NCI-H748 (cell line): ENCODE data around the gene PTRH1.
"Not testable (repeated sequence)": the region's sequence is repeated elsewhere in the genome, so short reads cannot be mapped to it uniquely, and the experiment has no call there.

Source experiments
- DNase-seq: peaks from one replicate; lab custom pipeline; 2025; ENCODE audit not compliant: unreplicated experiment; lab: John Stamatoyannopoulos, UW

Gene PTRH1

GRCh38 chr9:127715470-127716337 lies at the start of gene PTRH1, which contains the start of gene TTC16:
TSS of gene PTRH1 (minus strand) at chr9:127715663. CDS start at chr9:127715639, 24 bp downstream.
TSS of gene TTC16 (plus strand) at chr9:127716079. CDS start at chr9:127716146, 67 bp downstream.
- DNase-seq: peak; percentile 96

GRCh38 chr9:127763918-127764384 lies 48.5 kb upstream of the PTRH1 start:
- DNase-seq: peak; percentile 39

DNA sequence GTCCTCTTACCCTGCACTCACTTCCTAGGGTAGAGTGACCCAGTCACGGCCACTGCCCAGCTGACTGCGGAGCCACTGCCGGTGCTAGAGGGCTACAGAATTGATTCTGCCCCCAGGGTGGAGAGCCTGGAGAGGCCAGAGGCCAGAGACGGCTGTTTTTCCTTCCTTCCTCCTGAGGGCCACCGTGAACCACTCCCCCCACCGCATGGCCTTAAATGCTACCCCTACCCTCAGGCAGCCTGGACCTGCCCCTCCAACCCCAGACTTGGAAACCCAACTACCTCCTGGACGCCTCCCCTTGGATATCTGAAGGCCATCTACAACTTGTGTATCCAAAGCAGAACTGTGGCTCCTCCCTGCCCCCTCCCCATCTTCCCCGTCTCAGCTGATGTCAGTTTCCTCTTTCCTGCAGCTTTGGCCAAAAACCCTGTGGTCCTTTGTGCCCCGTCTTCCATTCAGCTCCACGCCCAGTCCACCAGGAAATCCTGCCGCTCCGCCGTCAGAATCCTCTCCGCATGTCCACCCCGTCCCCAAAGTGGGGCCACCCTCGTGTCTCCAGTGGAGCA lies 46.7 kb upstream of the PTRH1 start:
- DNase-seq: no peak

DNA sequence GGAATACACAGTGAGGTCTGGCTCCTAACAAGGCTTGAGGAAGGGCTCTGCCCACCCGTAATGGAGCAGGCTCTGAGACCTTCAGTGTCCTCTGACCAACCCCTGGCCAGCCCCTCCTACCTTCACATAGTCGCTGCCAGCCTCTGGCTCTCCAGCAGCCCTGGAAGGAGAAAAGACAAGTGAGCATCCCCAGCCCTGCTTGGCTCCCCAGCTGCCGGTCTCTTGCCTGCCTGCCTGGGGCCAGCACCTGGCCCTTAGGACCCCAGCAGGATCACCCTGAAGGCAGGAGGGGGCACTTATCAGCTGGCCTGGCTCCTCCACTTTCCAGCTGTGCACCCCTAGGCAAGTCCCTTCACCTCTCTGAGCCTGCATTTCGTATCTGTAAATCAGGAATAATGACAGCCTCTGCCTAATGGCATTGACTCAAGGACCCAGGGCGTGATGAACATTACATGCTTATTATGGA lies 46.1 kb upstream of the PTRH1 start:
- no peak for DNase-seq

DNA sequence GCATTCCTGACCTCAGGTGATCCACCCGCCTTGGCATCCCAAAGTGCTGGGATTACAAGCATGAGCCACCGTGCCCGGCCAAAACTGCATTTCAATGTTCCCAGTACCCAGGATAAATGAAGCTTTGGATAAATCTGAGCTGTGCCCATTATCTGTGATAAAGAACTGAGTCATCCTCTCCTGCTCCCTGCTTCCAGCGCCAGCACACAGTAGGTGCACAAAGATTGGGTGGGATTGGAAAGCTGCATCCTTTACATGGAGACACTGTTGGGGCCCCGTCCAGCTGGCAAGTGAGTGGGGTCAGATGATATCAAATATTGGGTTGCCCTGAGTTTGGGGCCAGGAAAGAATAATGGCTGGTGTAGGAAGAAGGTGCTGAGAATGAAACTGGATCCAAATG lies 45.6 kb upstream of the PTRH1 start:
- DNase-seq: no peak

DNA sequence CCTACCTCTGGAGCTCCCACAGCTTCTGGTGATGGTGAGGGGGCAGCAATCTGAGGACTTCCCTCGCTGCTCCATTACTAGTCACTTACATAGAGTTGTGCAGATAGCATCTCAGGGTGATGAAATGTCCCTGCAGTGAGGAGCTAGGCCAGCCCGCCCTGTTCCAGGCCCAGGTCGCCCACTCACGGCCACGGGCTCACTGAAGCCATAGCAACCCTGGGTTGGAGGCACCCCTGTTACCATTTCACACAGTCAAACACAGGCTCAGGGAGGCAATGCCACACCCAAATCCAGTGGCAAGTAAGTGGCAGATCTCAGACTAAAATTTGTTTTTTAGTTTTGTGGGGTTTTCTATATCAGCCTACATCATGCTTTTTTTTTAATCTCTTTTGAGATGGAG lies 43.4 kb upstream of the PTRH1 start:
- DNase-seq: no peak

GRCh38 chr9:127756776-127757175 lies 41.3 kb upstream of the PTRH1 start:
- DNase-seq: not testable (repeated sequence)

GRCh38 chr9:127756233-127756632 lies 40.8 kb upstream of the PTRH1 start:
- DNase-seq: no peak

GRCh38 chr9:127755061-127756060 lies 39.9 kb upstream of the PTRH1 start:
- peak; percentile 69 for DNase-seq

GRCh38 chr9:127754099-127755060 lies 38.9 kb upstream of the PTRH1 start:
- peak; percentile 79 for DNase-seq

DNA sequence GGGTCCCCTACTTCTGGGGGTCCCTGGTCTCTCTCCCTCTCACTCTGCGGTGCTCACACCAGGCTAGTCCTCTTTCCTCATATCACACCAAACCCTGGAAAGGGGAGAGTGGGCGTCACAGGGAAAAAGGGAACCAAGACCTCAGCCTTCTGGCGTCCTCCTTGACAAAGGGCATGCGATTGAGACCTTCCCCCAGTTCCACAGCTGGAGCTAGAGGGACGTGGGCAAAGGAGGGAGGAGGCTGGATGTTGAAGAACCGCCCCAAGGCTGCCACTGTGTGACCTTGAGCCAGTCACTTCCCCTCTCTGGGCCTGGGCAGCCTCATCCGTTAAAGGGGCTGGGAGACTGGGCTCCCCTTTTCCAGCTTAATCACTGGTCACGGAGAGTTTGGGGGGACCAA lies 38.2 kb upstream of the PTRH1 start:
- DNase-seq: no peak

DNA sequence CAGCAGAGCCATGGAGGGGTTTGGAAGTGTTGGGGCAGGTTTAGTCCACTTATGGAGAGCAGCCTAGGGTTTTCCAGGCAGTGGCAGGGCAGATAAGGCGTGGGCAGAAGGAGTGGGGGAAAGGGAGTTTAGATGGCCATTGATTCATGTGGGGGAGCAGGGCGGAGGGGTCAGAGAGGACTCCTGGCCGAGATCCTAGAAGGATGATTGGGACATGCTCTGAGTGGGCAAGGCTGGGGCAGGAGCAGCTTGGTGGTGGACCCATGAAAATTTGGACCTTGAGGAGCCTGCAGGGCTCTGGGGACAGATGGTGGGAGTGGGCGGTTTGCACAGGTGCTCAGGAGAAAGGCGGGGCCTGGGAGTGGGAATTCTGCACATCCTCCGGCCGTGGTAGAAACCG lies 37.7 kb upstream of the PTRH1 start:
- no peak for DNase-seq

DNA sequence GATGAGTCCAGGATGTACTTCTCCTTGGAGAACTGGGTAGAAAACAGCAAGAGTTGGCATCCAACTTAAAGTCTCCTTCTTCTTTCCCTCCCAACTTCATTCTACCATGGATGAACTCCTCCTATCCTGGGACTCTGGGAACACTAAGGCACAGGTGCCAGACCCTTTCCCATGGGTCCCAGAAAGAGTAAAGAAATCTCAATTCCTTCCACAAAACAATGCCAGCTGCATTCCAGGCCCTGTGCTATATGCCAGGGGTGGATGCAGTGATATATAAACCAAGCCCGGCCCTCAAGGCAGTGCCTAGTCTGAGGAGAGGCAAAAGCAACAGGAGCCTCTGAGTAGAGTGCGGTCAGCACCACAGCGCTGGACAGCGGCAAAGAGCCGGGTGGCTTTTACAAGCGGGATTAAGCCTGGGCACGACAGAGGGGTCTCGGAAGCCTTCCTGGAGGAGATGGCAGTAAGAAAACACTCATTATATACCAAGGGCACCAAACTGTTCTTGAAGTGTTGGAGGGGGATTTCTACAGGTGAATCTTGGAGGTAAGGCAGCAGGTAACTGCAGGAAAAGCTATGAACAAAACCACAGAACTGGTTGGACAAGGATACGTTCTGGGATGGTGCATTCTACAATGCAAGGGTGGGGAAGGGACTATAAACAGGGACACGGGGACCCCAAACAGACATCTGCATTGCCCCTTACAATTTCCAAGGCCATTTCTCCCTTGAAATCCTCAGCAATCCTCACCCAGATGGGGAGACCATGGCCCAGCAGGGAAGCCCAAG lies 36.0 kb upstream of the PTRH1 start:
- no peak for DNase-seq

- no peak for DNase-seq
These were observed 33.8 kb upstream of the PTRH1 start for GRCh38 chr9:127749090-127749787.

GRCh38 chr9:127746959-127747569 lies 31.6 kb upstream of the PTRH1 start:
- no peak for DNase-seq

- no peak for DNase-seq
These were observed 29.1 kb upstream of the PTRH1 start for GRCh38 chr9:127744398-127745110.

GRCh38 chr9:127742435-127743088 lies 27.1 kb upstream of the PTRH1 start:
- DNase-seq: peak; percentile 96
